K562 (cell line): ENCODE measurements around the gene BCR. TPM values are rescaled to one million over a fixed set of nuclear protein-coding genes. Genes with fewer than 3 reads are reported as not detected.

ENCODE experiments used
- ATAC-seq: fragments of 200-7000 bp; cut with Tn5 transposase; 3 replicates; pipeline ENCODE4 v1.9.1; 2020; ENCODE audit warnings: moderate library complexity
- BruUV-seq: library from RNA; stranded (reverse); fragments of 400-500 nt; replicated peaks from 2 replicates; lab custom pipeline; 2021; lab: Mats Ljungman, UMichigan
- CTCF ChIA-PET: fragments of 300-600 bp; formaldehyde crosslinking; extraction: SDS; loops from one replicate; lab custom pipeline; 2021; ENCODE audit warnings: low intra/inter-chr PET ratio; lab: Yijun Ruan, JAX
- POLR2A ChIA-PET: fragments of 300-600, 350-650 bp; sonication (Branson Sonifier 250); formaldehyde crosslinking; extraction: SDS; loops from one replicate; lab custom pipeline; 2021; ENCODE audit warnings: antibody characterized with exemption, inconsistent platforms; lab: Yijun Ruan, JAX
- DNase-seq, 4 experiments: peaks; one replicate each; pipeline versions ENCODE4 v3.0.0 to v3.0.0-alpha.2; 2011 to 2018; ENCODE audit warnings: low spot score in 3 of 4, mixed read lengths in 3 of 4; ENCODE audit errors: extremely low read depth in 1 of 4
- FAIRE-seq: peaks from 2 replicates; lab custom pipeline; 2011; peaks lifted over from hg19 to GRCh38; lab: Jason Lieb, UNC
- H2AFZ ChIP-seq: 2 replicates; pipeline ENCODE4 v1.6.0; 2011; ENCODE audit warnings: low read depth, low read length, control low read depth, inconsistent platforms
- H3K27ac ChIP-seq: fragments of 200-600 bp; 3 replicates; pipeline ENCODE4 v1.8.0; 2011; ENCODE audit warnings: low read depth, mild to moderate bottlenecking, control low read depth, inconsistent platforms, low read length, moderate library complexity, mixed read lengths; ENCODE audit errors: extremely low read depth
- H3K27me3 ChIP-seq, 2 experiments: fragments of 300-600 bp in 1 of 2; 2 replicates in 1 of 2; 3 replicates in 1 of 2; pipeline versions ENCODE4 v1.6.0 to v1.8.0; 2011; ENCODE audit warnings: inconsistent platforms in 2 of 2, low read length in 2 of 2, mild to moderate bottlenecking in 1 of 2, mixed read lengths in 1 of 2, moderate library complexity in 1 of 2; ENCODE audit not compliant: control insufficient read depth in 2 of 2, insufficient read depth in 2 of 2
- H3K36me3 ChIP-seq: fragments of 300-600 bp; 3 replicates; pipeline ENCODE4 v1.8.0; 2011; ENCODE audit warnings: mild to moderate bottlenecking, low read length, inconsistent platforms; ENCODE audit not compliant: control insufficient read depth, insufficient read depth
- H3K4me1 ChIP-seq, 2 experiments: fragments of 200-600 bp in 1 of 2; replicated peaks in 1 of 2; 2 replicates in 1 of 2; 3 replicates in 1 of 2; pipeline versions ENCODE4 v1.5.1 to v1.8.0; 2011; ENCODE audit warnings: inconsistent platforms in 2 of 2, low read length in 2 of 2, mild to moderate bottlenecking in 1 of 2, mixed read lengths in 1 of 2, moderate library complexity in 1 of 2; ENCODE audit not compliant: control insufficient read depth in 2 of 2, insufficient read depth in 2 of 2
- H3K4me2 ChIP-seq: 2 replicates; pipeline ENCODE4 v1.6.1; 2011; ENCODE audit warnings: low read length, control low read depth, inconsistent platforms, mixed read lengths; ENCODE audit not compliant: insufficient read depth
- H3K4me3 ChIP-seq: fragments of 200-600 bp; sonication (generic), shearing (Covaris generic); 2 replicates; pipeline ENCODE4 v1.5.1; 2016; ENCODE audit warnings: control low read depth, inconsistent platforms
- H3K79me2 ChIP-seq: fragments of 200-600 bp; 3 replicates; pipeline ENCODE4 v1.8.0; 2011; ENCODE audit warnings: low read length, inconsistent platforms; ENCODE audit not compliant: control insufficient read depth, insufficient read depth
- H3K9ac ChIP-seq, 2 experiments: 2 replicates each; pipeline versions ENCODE4 v1.6.0 to v1.6.1; 2011; ENCODE audit warnings: low read depth in 2 of 2, low read length in 2 of 2, control low read depth in 1 of 2, inconsistent platforms in 1 of 2, mild to moderate bottlenecking in 1 of 2, mixed read lengths in 1 of 2; ENCODE audit not compliant: insufficient read depth in 1 of 2
- H3K9me1 ChIP-seq: one replicate; pipeline ENCODE4 v1.6.0; 2011; ENCODE audit warnings: inconsistent platforms, mild to moderate bottlenecking, low read length, moderate library complexity; ENCODE audit not compliant: control insufficient read depth, insufficient read depth
- H3K9me3 ChIP-seq: replicated peaks from 2 replicates; pipeline ENCODE4 v1.5.1; 2011; ENCODE audit warnings: low read depth, low read length, inconsistent platforms; ENCODE audit not compliant: control insufficient read depth, insufficient read depth
- H4K20me1 ChIP-seq: replicated peaks from 2 replicates; pipeline ENCODE4 v1.6.1; 2011; ENCODE audit warnings: low read length, inconsistent platforms, mixed read lengths; ENCODE audit not compliant: control insufficient read depth, insufficient read depth
- STAT6 ChIP-seq: sonication (generic); formaldehyde crosslinking; IDR thresholded peaks from 2 replicates; pipeline ENCODE4 v1.8.1; 2023; ENCODE audit warnings: mild to moderate bottlenecking, missing genetic modification reagents
- THAP12 ChIP-seq: fragments of 250-450 bp; sonication (Bioruptor Pico); IDR thresholded peaks from 2 replicates; pipeline ENCODE4 v1.9.0; 2021; ENCODE audit warnings: mild to moderate bottlenecking, inconsistent platforms
- WGBS: fragments of 100-300 bp; shearing (Covaris generic); methylation state at CpG from one replicate; pipeline ENCODE4 v1.1.6; 2016; ENCODE audit warnings: low coverage, mixed read lengths; ENCODE audit not compliant: insufficient coverage; ENCODE audit errors: missing lambda C conversion rate; 5-methylcytosine and 5-hydroxymethylcytosine counted together
- in situ Hi-C: fragments of 300-500 bp; cut with MboI; formaldehyde crosslinking; loops from 4 replicates; pipeline ENCODE4 v1.15.0; 2018; ENCODE audit warnings: inconsistent platforms, mixed read lengths
- intact Hi-C: fragments of 100-400 bp; cut with micrococcal nuclease; formaldehyde crosslinking; loops from 2 replicates; pipeline ENCODE4 v1.14.2; 2022
- polyA plus RNA-seq, 8 experiments: library from polyadenylated mRNA; depleted of rRNA in 4 of 8; stranded (reverse) in 5 of 8; unstranded in 3 of 8; fragments of >200 nt; fragmentation: Nextera tagmentation in 2 of 8; fragmentation: Illumina TruSeq in 1 of 8; extraction: Ambion mirVana in 2 of 8; extraction: Trizol in 1 of 8; gene quantifications; 2 replicates each; pipeline versions ENCODE4 v1.2.1 to v1.2.3, GENCODE V29; 2011 to 2014; ENCODE audit warnings: inconsistent platforms in 1 of 8, missing spikeins in 1 of 8
- total RNA-seq, 7 experiments: library from RNA; depleted of rRNA in 6 of 7; stranded (reverse); fragments of >200 nt in 6 of 7; fragmentation: Illumina TruSeq in 2 of 7; extraction: Trizol in 2 of 7; gene quantifications; 2 replicates each; pipeline versions ENCODE4 v1.2.1 to v1.2.3, GENCODE V29; 2011 to 2021; ENCODE audit warnings: low replicate concordance in 1 of 7

BCR gene
- total and polyA plus RNA-seq, 9 of the 15 experiments (the other 6 are each of a cell fraction or from before 2014, with no cell fraction given) = 0.41 to 150 (median 45.6) TPM

GRCh38 chr22:23149743-23150238, 30.5 kb upstream of the BCR start:
- Histone ChIP-seq H4K20me1 (peaks cover 79% of the 10 kb centered on the region), H3K9me1 (peaks cover 8% of the 10 kb centered on the region), H3K4me1 (peaks cover 3 to 33% of the 10 kb centered on the region in 2 experiments), H3K4me2 (no peak overlapping the region), H3K4me3 (no peak overlapping the region), H3K27me3 (peaks cover 56 to 70% of the 10 kb centered on the region in 2 experiments), H2AFZ (no peak overlapping the region), H3K27ac (no peak overlapping the region), H3K9ac (peak overlapping the region in 1 of 2 experiments; percentile 53; a peak in 2 of 4 replicates), H3K9me3 (no peaks in the 10 kb centered on the region), H3K79me2 (no peaks in the 10 kb centered on the region), H3K36me3 (no peaks in the 10 kb centered on the region)
- FAIRE-seq (no peak), DNase-seq (peak in 2 of 4 experiments; percentile 60 to 63), ATAC-seq (no peak)
- POLR2A ChIA-PET = interaction anchor here (0.7 to 86.5 kb wide), 13 partner anchors 7 to 727 kb away, joined by 3 to 3476 read pairs (median 4); partner anchors contain the start of genes BCR and RSPH14
- CTCF ChIA-PET = interaction anchor here (0.7 kb wide), 1 partner anchor 10 kb away, joined by 3 read pairs; no protein-coding TSS in a partner anchor
- 3% methylated on average over 15 of the region's 15 CpGs for WGBS
- BruUV-seq = no TSS peak
- in situ Hi-C loops = loop anchor here (25.0 kb wide), 1 partner anchor 438 kb away; the partner anchor contains the start of gene IGLL1
- intact Hi-C loops = no loop called here
- no peak for TF ChIP-seq THAP12 (CRISPR knock-in tag)
- peak; percentile 55; the same call in 1 of the 2 replicates for TF ChIP-seq STAT6 (CRISPR knock-in tag)
